Stimulated activated CD8-positive, alpha-beta memory T cell treated with anti-CD3 and anti-CD28 coated beads, Interleukin-7, amount 100 ng/mL, for 48 hours (primary cell): ENCODE data around the gene PPFIBP1.

Experiments used
- DNase-seq, 2 donors: peaks; one replicate each; pipeline ENCODE4 v3.0.0-alpha.2; 2020; ENCODE audit warnings: low read depth in 1 of 2; ENCODE audit errors: extremely low read depth in 1 of 2

The PPFIBP1 gene

DNA sequence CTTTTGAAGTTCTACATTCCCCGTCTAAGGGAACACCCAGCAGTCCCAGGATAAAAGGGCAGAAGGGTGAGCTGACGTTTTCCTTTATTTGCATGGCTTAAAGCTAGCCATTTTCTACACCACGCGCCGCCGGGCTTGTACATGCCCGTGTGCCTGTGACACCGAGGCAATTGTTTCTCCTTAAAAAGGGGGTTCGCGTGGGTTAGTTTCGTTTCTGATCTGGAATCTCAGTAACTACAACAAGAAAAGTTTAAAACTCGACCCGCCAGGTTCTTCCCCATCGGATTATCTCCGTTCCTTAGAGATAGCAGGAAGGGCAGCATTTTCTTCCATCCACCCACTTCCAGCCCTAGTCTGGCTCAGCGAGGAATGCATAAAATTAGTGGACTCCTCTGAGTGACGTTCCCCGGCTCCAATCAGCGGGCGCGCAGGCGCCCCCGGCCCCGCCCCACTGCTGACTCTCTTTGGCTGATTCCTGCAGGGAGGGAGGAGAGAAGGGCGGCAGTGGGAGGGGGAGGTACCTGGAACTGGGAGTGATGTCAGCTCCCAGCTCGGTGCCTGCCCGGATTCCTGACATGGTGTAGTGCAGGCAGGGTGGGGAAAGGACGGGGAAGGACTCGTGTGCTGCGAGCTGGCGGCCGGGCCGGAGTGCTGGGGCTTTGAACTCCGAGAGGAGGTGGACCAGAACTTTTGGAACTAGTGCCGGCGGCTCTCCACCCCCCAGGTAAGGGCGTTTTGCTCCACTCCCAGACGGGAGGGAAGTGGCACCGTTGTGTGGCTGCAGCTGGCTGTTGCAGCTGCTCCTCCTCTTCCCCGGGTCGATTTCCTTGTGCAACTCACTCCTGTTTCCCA, at the start of gene PPFIBP1:
TSS of gene PPFIBP1 (plus strand) at position 565 of the 852 bp plus-strand sequence. CDS start 109,191 bp downstream, outside the sequence.
- peak; percentile 93 to 97 for DNase-seq

DNA sequence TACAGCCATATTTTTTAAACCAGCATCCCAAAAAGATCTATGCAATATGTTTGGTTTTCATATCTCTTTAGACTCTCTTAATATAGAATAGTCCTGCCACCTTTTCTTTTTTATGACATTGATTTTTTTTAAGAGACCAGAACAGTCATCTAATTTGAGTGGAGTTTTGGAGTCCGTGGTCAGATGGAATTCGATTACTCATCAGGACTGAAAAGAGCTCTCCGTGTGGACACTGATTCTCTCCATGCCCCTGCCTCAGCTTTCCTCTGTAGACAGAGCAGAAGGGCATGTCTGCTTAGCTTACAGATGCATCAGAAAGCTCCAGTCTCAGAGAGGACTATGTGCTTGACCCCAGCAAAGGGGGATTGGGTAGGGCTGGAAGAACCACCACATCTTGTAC, 49.7 kb upstream of the PPFIBP1 start:
- DNase-seq, result no peak

DNA sequence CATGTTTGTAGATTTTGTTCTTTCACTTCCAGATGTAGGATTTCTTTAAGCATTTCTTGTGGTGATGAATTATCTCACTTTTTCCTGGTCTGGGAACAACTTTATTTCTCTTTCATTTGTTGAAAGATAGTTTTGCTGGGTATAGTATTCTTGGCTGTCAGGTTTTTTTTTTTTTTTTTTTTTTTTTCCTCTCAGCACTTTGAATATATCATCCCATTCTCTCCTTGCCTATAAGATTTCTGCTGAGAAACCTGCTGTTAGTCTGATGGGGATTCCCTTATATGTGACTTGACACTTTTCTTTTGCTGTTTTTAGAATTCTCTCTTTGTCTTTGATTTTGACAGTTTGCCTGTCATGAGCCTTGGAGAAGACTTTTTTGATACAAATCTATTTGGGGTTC, 47.0 kb upstream of the PPFIBP1 start:
- DNase-seq, result no peak

DNA sequence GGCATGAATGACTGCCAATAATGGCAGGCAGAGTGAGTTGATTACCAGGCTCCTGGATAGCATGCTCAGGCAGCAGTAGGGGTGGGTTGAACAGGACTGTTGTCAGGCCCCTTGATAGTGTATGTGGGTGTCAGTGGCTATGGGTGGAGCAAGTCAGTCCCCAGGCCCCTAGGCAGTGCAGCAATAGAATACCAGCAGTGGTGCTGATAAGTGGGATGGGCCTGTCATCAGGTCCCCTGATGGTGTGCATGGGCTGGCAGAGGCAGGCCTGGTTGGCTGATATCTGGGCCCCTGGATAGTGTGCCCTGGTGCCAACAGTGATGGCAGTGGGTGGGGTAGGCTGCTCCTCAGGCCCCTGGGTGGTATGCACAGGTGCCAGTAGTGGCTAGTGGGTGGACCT, 45.1 kb upstream of the PPFIBP1 start:
- DNase-seq, result no peak

DNA sequence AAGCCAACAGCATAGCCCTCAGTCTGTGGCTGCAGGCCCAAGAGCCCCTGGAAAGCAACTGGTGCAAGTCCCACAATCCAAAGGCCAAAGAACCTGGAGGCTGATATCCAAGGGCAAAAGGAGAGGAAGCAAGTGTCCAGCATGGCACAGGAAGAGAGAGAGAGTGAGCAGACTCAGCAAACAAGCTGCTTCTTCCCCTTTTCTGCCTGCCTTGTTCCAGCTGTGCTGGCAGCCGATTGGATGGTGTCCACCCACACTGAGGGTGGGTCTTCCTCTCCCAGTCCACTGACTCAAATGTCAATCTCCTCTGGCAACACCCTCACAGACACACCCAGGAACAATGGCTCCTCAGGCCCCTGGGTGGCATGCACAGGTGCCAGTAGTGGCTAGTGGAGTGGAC, 44.0 kb upstream of the PPFIBP1 start:
- DNase-seq, result no peak

DNA sequence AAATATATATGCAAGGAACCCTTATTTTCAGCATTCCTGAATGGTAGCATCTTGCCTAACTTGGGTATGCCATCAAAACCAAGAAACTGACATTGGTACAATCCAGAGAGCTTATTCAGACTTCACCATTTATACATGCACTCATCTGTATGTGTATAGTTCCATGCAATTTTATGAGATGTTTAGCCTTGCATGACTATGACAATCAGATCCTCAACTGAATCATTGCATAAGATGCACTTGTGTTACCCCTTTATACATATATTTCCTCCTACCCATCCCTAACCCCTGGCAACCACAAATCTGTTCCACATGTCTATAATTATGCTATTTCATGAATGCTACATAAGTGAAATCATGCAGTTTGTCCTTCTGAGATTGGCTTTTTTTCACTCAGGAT, 37.0 kb upstream of the PPFIBP1 start:
- no peak for DNase-seq

DNA sequence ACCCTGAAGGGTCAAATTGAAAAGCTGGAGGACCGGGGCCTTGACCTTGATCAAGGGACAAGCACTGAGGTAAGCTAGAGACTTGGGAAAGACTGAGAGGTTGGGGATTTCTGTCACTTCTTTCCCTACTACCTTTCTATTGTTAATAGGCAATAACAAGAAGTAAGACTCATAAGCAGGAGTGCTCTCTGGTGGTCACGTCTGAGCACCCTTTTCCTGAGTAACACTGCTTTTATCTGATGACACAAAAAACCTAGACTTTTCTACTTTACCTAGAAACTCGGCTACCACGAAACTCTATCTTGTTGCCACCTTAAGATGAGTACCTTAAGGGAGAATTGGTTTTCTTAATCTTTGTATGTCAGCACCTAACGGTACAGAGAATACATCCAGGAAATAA, 35.5 kb upstream of the PPFIBP1 start:
- DNase-seq, result no peak

DNA sequence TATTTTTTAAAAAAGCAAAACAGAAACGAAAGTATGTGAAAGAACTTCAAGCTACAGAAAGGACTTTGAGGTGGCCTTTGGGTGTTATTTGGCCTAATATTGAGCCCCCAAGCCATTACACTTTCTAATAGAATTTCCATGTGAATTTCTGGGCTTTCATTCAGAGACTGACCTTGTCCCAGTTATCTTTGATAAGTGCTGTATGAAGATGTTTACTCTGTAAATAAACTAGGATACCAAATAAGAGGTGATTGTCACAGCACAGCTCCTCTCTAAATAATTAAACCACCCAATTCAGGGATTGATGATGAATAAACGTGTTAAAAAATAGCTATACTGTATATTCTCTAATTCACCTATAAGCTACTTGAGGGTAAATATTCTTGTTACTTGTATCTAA, 32.8 kb upstream of the PPFIBP1 start:
- DNase-seq, result no peak

DNA sequence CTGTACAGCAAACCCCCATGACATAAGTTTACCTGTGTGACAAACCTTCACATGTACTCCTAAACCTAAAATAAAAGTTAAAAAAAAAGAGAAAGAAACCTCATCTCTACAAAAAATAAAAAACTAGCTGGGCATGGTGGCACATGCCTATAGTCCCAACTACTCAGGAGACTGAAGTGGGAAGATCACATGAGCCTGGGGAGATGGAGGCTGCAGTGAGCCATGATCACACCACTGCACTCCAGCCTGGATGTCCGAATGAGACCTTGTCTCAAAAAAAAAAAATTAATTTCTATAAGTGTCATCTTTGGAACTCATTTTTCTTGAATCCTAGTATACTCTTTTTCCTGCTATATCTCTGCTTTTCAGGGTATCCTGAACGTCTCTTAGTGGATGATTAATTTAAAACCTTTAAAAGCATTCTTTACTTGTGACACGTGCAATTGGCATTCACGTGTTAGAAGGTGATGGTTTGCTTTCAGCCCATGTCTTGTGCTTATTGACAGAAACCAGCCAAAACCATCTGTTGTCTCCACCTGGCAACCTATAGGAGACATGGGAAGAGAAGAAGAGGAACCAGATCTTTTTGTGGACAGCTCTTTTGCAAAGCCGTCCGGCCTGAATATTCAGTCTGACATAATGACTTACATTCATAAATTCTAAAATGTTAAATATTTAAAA, 30.6 kb upstream of the PPFIBP1 start:
- DNase-seq, result no peak

DNA sequence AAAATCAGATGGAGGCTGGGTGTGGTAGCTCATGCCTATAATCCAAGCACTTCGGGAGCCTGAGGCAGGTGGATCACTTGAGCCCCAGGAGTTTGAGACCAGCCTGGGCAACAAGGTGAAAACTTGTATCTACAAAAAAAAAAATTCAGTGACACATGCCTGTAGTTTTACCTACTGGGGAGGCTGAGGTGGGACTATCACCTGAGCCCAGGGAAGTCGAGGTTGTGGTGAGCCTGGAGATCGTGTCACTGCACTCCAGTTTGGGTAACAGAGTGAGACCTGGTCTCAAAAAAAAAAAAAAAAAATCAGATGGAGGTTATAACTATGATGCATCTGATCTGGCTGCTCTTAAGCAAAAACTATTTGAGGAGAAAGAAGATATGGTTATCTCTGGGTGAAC, 26.6 kb upstream of the PPFIBP1 start:
- no peak for DNase-seq

DNA sequence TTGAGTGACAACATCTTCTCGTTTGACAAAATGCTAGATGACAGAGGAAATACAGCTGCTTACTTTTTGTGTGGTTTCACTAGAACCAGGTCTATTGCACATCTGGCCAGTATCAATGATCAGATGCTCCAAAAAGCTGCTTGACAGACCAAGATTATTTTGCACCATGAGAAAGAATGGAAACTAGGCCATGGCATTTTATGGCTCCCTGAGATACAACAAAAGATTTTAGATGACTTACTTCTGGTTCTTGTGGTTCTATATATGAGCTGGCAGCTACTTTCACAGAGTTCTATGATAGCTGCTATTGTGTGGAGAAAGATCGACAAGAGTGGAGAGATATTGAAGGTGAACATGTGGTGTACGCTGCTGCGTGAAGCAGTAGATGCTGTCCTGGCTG, 25.9 kb upstream of the PPFIBP1 start:
- DNase-seq, result no peak

DNA sequence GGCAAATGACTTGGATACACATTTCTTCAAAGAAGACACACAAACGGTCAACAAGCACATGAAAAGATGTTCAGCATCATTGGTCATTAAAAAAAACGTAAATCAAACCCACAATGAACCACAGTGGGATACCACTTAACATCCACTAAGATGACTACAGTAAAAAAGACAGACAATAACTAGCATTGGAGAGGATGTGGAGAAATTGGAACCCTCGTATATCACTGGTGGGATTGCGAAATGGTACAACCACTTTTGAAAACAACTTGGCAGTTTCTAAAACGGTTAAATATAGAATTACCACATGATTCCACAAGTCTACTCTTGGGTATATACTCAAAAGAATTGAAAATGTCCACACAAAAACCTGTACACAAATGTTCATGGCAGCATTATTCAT, 25.2 kb upstream of the PPFIBP1 start:
- DNase-seq, result no peak

DNA sequence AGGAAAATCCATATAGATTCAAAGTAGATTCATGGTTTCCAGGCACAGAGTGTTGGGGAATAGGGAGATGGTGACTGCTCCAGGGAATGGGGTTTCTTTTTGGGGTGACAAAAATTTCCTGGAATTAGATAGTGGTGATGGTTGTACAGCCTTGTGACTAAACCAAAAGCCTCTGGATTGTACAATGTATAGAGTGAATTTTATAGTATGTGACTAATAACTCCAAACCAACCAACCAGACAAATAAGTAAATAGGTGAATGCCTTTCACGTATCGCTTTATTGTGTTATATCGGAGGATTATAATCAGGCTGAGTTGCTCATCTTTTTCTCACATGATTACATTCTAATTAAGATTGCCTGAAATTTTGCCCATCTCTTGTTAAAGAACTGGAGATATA, 24.6 kb upstream of the PPFIBP1 start:
- no peak for DNase-seq

DNA sequence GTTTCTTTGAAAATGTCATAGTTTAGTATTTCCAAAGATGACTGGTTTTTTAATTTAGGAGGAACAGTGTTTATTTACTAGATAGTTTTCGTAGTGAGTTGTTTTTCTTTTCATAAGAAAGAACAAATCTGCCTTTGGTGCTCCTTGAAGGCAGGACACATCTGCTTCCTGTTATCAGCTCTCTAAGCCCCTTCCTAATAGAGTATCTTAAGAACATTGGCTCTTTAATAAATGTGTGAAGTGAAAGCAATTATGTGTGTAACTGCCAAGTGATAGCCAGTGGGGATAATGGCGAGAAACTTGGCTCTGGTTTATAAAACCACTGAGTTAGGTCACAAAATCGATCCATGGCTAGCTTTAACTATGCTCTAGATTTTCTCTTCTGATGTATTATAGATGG, 23.5 kb upstream of the PPFIBP1 start:
- no peak for DNase-seq

DNA sequence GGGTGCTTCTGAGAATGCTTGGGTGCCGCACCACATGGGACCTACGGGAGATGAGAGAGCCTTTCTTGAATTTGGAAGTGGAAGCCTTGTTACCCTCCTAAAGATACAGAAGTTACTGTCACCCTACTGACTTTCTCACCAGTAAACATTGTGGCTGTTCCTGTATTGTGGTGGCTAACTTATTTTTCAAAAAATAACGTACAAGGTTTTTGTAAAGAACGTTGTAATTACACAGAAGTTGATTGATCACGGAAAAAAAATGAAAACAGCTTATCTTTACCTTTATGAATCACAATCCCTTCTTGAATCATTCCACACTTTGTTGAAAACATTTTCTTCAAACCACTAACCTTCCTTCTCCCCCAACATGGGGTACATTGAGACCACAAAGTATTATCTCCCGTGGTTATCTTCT, 22.0 kb upstream of the PPFIBP1 start:
- no peak for DNase-seq

DNA sequence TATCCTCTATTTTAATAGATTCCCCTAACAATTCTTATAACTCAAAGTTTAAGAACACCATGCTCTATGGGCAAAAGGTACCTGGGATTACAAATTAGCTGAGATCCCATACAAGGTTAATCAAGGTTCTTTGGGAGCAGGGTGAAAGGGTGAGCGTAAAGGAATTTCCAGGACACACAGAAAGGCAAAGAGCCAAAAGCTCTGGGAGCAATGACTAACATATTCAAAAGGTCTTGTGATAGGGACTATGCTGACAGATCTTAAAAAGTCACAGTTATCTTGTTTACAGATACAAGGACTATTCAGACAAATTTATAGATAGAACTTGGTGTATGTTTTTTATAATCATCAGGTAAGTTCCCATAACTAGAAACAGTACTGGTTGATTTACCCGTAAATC, 19.5 kb upstream of the PPFIBP1 start:
- DNase-seq, result no peak

DNA sequence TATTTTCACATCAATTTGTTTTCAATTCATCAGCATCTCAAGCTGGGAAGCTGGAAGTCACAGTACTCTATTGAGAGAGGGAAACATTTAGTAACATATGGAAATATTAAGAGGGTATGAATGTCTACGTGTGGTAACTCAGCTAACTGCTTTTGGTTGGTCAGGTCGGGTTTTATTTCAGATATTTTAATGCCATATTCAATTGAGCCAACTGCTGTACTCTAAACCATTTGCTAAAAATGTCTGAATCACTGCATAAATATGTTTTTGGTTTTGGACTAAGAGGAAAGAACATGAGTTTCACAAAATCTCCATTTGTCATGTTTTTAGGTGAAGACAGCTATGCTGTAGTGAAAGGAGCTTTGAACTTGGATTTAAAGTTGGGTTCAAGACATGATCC, 18.9 kb upstream of the PPFIBP1 start:
- no peak for DNase-seq

DNA sequence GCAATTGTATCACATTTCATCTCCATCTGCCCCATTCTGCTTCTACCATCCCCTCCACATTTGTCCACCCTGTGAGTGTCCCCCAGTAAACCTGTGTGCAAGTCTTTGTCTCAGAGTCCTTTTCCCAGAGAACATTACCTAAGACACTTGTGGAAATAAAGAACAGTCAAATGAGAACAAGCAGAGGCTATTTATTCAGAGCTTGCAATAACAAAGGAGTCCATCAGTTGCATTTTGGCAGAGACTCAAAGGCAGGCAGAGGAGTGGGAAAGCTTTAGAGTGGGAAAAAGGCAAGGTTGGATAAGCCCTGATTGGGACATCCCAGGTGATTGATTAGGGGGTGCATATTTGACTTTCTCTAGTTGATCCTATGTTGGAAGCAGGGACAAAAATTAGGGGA, 18.2 kb upstream of the PPFIBP1 start:
- DNase-seq, result no peak

DNA sequence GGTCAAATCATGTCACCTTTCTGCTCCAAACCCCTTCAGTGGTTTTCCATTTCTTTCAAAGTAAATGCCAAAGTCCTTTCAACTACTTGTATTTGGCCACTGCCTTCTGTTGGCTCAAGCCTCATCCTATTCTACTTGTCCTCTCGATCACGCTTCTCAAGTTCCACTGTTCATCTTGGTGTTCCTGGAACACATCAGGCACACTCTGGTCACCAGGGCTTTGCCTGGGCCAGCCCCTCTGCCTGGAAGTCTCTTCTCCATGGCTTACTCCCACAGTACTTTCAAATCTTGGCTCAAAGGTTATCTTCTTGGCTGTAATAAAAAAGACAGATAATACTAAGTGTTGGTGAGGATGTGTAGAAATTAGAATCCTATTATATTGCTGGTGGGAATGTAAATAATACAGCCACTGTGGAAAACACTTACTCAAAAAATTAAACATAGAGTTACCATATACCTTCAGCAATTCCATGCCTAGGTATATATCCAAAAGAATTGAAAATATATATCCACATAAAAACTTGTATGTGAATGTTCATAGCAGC, 17.3 kb upstream of the PPFIBP1 start:
- DNase-seq, result no peak

DNA sequence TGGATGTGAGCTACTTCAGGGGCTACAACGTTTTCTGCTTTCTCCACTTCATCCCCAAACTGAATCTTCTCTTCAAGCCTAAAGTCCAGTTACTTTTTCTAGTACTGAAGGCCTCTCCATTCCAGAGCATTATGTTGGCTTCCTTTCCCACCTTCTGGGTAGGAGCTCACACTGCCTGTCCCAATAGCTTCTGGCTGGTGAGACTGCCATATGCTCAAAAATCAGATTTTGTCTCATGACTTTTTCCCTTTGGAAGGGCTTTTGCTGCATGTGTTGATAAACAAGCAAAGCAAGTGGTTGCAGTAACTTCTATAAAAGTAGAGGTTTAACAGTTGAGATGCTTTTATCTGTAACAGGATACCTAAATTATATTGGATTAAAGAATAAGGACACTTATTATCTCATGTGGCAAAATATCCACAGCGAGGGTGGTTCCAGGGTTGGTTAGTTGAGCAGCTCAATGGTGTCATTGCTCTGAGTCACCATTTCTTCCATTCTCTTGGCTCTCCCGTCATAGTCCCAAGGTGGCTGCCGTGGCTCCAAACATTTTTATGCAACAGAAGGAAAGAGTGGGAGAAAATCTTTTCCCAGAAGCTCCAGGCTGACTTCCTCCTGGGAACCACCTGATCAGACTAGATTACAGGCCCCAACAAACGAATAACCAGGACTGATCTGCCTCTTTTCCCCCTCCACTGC, 15.1 kb upstream of the PPFIBP1 start:
- no peak for DNase-seq

DNA sequence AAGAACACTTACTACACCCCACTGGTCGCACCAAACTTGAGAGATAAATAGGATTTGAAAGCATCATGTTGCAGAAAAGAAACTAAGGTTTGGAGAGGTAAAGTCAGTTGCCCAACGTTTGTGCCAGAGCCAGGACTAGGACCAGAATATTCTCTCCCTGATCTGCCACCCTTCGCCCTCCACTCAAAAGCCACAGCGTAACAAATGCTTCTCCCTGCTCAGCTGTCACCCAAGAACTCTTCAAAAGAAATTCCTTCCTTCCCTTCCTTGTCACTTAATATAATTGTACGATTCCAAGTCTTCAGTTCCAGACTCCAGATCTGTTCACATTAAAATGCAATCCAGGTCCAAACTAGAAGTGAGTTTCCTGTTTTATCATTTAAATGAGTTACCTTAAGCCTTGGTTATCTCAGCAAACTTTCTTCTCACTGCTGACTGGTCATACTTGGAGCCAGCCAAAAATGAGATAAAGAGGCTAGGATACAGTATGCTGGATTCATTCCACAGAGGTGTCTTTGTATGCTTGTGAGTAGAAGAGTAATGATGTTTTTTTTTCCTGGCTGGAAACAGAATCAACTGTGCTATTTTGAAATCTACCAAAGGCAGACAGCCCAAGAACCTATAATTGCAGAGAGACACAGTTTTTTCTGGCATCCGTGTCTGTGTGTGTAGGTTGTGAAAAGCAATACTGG, 12.8 kb upstream of the PPFIBP1 start:
- DNase-seq, result no peak
